NCI-H128 (cell line): ENCODE results near the gene SRPX2.

Experiments
- DNase-seq: peaks from one replicate; lab custom pipeline; 2025; ENCODE audit not compliant: unreplicated experiment; lab: John Stamatoyannopoulos, UW

SRPX2 gene

DNA sequence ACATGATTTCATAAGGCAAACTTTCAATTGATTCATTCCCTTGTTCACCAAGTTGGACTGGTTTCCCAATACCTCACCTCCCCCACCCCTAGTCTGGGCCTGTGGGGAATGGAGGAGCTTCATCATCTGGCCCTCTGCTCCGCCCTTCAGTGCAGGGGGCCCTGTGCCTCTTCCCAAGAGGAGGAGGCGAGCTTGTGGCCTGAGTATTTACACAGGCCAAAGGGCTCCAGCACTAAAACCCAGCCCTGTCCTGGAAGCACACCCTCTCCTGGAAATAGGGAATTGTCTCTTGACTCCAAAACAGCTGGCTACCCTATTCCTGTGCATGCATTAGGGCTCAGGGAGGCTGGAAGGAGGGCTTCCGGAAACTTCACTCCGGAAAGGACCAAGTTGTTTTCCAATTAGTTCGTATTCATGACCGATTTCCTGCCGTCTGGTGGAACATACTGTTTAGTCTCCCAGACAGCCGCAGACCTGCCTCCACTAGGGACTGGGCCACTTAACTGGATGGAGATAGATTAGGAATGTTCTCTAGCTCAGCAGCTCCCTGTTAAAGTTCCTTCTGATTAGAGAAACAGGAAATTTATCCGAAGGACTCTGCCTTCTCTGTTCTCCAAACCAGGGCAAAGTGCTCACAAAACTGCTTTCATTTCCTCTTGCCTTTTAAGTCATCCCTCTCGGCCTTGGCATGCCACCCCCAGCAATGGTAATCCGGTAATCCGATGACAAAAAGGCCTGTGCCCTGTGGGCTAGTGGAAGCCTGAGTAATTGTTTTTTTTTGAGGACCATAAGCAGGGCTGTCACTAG is 5.8 kb downstream of the SRPX2 start:
- DNase-seq = no peak

DNA sequence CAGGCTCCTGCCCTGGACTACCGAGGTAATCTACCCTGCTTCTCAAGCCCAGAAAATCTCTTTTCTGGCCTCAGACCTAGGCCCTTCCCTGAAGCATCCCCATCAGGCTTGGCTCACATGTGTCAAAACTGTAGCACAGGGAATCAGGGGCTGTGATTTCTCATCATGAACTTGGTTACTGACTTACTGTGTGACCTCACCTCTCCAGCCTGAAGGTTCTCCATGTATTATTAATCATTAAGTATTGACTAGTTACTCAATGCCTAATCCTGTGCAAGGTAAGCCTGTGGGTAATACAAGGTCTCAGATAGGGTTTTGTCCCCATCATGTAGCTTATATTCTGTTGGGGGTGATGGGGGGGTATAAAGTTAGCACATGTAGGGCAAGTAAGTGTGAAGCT is 6.8 kb downstream of the SRPX2 start:
- no peak for DNase-seq

DNA sequence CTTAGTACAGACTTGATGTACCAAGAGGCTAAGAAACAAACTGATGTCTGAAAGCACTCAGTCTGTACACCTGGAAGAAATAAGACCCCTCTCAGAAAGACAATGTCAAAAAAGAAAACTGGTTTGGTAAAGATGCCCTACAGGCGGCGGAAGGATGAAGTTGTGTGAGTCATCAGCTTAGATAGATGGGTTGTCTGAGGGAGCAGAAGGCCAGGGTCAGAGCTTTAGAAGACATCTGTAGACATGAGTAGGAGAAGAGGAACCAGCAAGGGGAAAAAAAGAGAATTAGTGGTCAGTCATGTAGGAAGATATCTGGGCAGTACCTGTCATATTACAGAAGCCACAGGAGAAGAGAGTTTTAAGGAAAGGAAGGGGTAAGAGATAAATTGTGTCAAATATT is 8.3 kb downstream of the SRPX2 start:
- no peak for DNase-seq

DNA sequence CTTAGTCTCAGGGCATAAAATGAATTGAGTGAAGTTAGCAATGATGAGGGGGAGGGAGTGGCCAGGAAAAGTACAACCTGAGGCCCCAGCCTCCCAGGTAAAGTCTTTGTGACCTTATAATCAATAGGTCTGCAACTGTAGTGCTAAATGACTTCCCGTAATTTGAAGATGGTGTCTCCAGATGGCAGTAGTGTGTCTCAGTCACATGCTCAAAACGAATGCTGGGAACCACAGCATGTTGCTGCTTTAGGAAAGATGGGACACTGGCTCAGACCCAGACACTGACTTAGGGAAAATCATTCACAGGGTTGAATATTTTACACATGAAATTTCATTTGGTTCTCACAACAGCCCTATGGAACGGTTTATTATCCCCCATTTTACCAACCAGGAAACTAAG is 10.3 kb downstream of the SRPX2 start:
- no peak for DNase-seq

DNA sequence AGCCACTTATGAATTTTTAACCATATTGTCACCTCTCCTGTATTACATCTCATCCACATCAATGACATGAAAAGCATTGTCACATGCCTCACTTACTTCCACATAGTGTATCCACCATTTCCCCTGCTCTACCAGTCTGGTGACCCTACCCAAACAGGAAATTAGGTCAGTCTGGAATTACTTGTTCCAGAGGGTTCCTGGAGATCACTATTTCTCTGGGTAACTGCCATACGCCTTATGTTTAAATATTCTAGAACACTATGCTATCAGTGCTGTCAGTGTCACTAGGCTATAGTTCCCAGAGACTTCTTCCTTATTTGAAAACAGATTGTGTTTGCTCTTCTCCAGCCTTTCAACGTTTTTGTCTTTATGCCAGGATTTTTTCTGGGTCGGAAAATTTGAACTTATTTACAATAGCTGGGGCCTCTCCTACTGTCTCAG is 15.0 kb downstream of the SRPX2 start:
- no peak for DNase-seq

DNA sequence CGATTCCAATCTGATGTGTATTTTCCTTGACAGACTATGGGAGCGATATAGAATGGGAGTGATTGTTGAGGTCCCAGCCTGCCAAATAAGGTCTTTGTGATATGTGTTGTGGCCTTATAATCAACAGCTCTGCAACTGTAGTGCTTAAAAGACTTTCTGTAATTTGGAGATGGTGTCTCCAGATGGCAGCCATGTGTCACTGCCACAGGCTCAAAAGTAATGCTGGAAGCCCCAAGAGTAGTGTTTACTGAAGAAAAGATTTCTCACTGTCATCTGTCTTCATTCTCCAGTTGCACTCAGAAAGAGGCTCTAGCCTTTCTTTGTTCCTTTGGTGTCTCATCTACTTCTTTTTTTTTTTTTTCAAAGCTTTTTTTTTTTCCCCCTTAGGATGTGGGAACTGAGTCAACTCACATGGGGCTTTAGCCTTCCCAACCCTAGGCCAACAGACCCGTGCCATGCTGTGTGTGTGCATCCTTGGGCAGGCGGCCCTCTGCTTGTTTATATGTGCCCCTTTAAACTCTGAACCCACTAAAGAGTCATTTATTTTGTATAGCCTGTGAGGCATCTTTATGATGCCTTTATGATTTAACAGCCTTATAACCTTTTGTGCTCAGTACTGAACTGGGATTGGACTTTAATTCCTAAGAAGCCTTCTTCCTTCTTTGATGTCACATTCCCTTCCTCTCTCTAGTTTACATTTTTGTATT is 15.6 kb downstream of the SRPX2 start:
- DNase-seq = no peak

DNA sequence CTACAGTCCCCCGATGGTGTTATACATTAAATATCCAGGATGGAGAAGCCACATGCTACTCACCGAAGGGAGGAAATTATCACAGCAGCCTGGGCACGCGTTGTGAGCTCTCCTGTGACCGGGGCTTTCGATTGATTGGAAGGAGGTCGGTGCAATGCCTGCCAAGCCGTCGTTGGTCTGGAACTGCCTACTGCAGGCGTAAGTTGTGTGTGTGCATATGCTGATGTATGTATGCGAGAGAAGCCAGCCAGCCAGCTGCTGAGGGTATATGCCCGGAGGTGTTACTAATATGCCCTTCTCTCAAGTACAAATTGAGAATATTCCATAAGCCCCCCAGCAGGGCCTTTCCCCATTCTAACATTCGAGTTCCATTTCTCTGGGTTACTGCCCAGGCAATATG is 18.2 kb downstream of the SRPX2 start:
- DNase-seq = no peak

DNA sequence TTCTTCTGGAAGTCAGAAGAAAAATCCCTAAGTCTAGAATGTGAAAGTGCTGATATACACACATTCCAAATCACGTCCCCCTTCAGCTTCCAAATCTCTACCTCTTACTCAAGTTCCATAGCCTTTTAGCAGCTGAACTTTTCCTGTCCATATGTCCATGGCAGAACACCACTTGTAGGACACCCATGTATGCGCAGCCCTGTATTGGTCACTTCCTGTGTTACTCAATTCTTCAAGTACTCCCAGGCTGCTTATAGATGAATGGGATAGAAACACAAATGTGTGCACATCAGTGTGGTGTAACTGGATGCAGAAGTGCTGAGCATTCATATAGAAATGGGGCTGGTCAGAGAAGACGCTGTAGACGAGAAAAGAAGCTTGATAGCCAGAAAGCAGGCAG is 18.8 kb downstream of the SRPX2 start:
- DNase-seq = no peak

DNA sequence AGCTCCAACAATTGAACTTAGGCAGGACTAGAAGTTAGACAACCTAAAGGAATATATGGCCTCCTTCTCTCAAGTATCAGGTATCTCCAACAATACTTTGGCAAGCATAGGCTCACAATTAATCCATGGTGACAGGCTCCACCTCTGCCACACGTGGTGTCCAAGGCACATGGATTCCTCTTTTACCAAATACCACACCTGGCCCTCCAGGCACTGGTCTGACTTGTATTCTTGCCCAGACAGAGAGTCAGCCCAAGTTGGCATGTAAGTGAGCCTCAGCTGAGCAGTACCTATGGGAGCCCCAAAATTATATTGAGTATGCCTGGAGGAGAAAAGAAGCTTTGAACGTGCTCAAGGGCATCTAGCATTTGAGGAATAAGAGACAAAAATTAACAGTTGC is 19.6 kb downstream of the SRPX2 start:
- DNase-seq = no peak

DNA sequence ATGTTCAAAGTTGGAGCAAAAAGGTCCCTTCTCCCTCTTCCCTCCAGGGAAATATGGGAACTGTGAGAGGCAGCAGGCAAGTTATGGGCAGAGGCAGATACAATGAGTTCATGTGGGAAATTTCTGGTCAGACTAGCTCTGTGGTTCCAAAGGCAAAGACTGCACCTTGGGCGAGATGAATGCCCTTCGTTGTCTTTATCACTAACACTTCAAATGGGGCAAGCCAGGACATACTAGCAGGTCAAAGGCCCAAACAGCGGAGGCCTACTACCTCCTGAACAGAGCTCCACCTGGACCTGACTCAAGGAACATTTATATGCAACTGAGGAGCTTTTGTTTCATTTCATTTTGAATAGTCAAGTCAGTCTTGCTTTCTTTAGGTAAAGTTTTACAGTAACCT is 29.0 kb downstream of the SRPX2 start:
- DNase-seq = no peak

DNA sequence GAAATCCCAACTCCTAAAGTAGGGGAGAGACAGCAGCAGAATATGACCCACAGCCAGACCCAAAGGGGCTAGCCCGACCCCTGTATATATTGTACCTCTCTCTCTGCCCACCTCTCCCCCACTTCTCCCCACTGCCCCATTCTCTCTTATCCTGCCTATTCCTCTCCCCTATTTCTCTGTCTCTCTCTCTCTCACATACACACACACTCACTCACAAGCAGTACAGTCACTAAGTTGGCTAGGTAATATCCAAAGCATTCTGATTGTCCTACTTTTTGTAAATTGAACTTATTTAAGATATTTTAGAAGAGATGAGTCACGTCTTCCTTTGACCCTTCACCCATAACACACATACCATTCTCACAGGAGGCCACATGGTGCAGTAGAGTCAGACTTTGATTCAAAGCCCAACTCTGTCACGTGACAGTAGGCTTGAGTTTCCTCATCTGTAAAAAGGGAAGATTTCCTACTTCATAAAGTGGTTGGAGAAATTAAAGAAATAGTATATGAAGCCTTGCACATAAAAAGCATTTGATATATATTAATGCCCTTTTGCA is 29.5 kb downstream of the SRPX2 start:
- no peak for DNase-seq

DNA sequence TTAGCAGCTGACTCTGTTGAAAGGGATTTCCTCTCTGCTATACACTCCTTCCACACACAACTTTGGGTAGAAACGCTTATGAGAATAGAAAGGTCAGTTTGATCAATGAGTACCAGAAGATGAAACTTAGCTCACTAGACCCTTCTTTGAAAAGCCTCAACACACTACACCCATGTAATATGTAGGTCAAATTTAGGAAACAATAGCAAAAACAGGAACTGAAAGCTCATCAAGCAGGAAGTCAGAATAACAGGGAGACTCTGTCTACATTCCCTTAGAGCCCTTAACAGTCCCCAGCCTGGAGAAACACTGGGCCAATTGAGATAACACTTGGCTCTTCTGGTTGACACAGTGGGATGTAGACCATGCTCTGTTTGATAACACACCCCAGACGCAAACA is 30.7 kb downstream of the SRPX2 start:
- DNase-seq = no peak

DNA sequence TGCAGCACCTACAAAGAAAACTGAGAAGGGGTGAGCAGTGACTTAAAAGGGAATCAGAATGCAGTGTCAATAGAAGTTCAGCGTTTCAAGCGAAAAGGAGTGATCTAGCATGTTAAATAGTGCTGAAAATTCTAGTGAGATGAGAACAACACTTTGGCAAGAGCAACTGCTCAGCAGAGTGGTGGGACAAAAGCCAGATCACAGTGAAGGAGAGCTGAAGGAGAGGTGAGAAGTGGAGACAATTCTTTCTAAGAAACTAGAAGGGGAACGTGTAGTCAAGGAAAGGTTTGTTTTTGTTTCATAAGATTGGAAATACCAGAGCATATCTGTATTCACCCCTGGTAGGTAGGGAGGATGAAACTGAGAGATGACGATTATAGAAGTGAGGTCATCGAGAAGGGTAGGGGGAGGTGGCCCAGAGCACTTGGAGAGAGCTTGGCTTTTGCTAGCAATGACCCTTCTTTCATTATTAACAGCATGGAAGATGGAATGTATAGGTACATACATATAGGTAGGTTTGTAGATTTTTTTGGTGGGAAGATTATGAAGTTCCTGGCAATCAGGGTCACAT is 33.7 kb downstream of the SRPX2 start:
- DNase-seq = no peak

DNA sequence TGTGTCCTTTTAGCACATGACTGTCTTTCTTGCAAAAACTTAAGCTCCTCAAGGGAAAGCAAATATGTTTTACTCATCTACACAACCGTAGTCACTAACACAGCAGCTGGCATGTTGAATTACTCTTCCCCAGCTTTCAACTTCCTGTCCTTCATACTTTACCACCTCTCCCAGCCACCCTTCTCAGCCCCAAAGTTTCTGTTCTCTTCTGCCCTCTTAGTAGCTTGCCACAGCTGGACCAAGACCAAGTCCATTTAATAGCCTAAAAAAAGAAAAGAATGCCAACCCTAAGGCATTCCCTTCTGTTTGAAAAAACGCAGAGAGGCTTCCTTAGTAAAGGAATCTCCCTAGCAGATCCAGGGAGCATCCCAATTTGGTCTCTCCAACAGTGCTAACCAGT is 36.8 kb downstream of the SRPX2 start:
- DNase-seq = no peak

DNA sequence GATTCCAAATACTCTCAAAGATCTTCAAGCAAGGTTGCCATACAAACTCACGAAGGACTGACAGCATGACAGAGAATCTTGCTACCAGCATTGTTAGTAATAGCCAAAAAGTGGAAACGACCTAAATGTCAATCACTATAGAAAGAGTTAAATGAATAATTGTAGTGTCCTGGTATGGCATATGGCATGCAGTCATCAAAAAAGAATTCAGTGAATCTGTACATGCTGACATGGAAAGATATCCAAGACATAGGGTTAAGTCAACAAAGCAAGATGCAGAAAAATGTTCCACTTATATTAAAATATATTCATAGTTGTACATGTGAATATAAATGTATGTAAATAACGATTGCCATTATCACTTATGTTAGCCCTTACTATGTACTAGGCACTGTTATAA is 37.6 kb downstream of the SRPX2 start:
- no peak for DNase-seq

DNA sequence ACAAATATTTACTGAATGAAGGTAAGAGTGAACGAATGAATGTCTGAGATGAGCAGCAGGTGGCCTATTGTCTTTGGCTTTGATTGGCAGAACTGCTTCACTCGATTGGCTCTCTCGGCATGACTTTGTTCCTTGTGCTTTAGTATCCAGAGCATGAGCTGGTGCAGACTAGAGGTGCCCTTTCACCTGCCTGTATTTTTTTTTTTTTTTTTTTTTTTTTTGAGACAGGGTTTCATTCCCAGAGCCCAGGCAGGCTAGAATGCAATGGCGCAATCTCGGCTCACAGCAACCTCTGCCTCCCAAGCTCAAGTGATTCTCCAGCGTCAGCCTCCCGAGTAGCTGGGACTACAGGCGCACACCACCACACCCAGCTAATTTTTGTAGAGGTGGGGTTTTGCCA is 38.9 kb downstream of the SRPX2 start:
- no peak for DNase-seq

DNA sequence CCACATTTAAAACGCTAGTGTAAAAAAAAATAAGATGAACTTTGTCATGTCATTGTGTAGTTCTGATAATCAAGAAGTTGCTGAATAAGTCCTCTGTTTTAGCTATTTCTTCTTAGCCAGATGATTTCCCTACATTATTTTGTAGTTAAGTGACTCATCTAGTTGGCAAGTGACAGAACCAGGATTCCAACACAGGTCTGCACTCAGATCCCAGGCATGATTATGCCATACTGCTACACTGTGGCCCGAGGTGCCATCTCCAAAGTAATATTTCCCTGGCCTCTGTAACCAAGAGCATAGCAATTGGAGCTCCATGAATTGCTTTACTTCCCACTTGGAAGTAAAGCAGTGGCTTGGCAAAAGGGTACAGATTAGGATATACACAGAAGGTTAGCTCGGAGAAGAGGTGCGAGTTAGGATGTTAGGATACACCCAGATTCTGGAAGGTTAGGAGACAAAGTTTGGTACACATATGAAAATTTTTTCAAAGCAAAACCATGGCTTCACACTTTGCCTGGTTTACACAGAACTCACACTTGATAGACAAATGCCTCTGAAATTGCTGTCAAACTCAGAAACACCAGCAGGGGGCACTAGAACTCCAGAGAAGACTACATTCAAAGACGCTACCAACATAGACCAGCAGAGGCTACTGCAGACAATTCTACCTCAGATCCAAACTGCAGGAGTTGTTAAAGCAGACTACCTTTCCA is 41.4 kb downstream of the SRPX2 start:
- DNase-seq = peak; percentile 38

DNA sequence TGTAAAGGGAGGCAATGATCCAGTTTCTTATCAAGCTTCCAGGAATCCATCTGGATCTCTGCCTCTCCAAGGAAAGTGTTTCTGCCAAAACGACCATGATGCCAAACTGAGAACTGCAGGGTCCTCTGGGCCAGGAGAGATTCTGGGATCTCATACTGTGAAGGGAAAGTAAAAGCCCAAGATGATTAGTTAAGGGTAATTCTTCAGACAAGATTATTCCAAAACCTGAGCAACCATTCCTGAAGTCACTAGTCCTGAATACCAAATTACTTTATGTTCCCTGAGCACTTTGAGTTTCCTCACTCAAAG is 42.0 kb downstream of the SRPX2 start:
- no peak for DNase-seq

DNA sequence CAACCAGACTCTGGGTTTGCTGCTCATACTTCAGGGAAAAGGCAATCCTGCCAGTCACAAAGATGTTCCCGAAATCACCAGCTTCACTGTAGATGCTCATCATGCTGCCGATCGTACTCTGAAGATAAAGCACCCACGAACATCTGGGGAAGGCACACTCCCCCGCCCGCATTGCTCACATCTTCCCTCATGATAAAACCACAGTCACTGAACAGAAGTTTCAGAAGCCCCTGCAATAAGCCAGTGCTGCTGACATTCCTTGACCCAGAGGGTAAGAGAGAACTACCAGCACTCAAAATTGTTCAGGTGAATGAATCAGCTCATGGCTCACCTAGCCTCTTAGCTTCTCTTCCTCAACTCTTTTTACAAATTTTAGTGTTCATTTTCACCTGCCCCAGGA is 43.1 kb downstream of the SRPX2 start:
- DNase-seq = no peak

DNA sequence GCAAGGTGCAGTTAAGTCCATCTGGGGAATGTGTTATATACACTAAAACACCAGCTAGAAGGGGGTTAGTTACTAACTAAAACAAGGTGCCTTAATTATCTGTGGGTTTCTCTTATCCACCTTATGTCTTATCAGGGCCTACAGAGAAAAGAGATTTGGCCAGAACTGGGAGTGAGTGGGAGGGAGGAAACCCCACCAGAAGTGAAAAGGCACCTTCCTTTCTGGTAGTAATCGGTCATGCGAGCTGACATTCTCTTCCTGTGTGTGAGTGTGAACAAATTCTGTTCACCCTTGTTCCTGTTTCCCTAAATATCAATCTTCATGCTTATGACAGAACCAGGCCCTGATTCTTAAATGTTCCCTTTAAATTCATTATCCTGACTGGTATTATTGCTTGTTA is 43.5 kb downstream of the SRPX2 start:
- DNase-seq = no peak

DNA sequence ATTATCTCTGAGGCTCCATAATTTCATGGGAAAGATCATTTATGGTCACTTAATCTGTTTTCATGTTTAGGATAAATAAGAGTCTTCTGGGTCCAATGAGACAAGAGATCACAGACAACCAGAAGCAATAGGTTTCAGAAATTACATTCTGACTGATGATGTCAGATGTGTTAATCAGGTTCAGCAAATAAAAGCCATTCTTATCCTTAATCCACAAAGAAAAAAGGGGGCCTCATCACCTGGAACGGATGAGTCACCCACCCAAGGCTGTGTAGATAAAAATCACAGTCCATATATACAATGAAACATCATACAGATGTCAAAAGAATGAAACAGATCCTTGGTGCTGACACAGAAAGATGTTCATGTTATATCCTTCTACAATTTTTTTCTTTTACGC is 51.3 kb downstream of the SRPX2 start:
- DNase-seq = no peak

DNA sequence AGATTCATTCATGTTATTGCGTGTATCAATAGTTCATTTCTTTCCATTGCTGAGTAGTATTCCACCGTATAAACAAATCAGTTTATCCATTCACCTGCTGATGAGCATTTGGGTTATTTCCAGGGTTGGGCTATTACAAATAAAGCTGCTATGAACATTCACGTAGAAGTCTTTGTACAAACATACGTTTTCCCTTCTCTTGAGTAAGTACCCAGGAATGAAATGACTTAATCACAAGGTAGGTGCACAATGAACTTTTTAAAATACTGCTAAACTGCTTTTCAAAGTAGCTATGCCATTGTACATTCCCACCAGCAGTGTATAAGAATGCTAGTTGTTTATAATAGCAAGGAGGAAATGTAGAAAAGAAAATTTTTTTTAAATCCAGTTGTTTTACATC is 52.0 kb downstream of the SRPX2 start:
- no peak for DNase-seq
